Measurements from ENCODE around the gene CEP76. TPM values are rescaled to one million over a fixed set of nuclear protein-coding genes. Genes with fewer than 3 reads are reported as not detected.

CEP76 gene
- total and polyA plus RNA-seq, 2 donors (not counting 3 experiments of a cell fraction or from before 2014, with no cell fraction given) = 5.8 to 8.6 TPM

- BruUV-seq (replicated peaks) = TSS peak; percentile 24
- Histone ChIP-seq H3K9me1 (replicated peaks; ENCODE audit: control insufficient read depth, extremely low read depth, insufficient read depth, low read length) (no peaks in the 10 kb centered on the region), H3K9me3 (replicated peaks; ENCODE audit: control insufficient read depth, insufficient read depth, low read length) (no peaks in the 10 kb centered on the region), H3K4me2 (ENCODE audit: insufficient read depth, low read length) (peak overlapping the region; percentile 71), H3K4me3 (replicated peaks in 1 of 3; ENCODE audit: insufficient read depth in 1 of 3, low read depth in 1 of 3, low read length in 3 of 3) (no peak overlapping the region), H3K36me3 (ENCODE audit: control insufficient read depth in 2 of 2, extremely low read depth in 1 of 2, insufficient read depth in 2 of 2, low read length in 2 of 2) (no peaks in the 10 kb centered on the region), H3K27me3 (ENCODE audit: control insufficient read depth in 2 of 2, insufficient read depth in 2 of 2, low read length in 2 of 2) (no peaks in the 10 kb centered on the region), H2AFZ (ENCODE audit: low read depth, low read length) (no peak overlapping the region), H3K9ac (replicated peaks; ENCODE audit: extremely low read depth, insufficient read depth, low read length) (no peak overlapping the region), H3K4me1 (ENCODE audit: control insufficient read depth, extremely low read depth, insufficient read depth, low read length) (peaks cover 25% of the 10 kb centered on the region), H3K27ac (ENCODE audit: insufficient read depth, low read depth, low read length) (peak overlapping the region; percentile 75), H3K79me2 (ENCODE audit: control insufficient read depth, insufficient read depth, low read length) (peaks cover 87% of the 10 kb centered on the region), H4K20me1 (replicated peaks; ENCODE audit: control insufficient read depth, extremely low read depth, insufficient read depth, low read length) (no peaks in the 10 kb centered on the region)
- ChIA-PET POLR2A (interaction anchor here (0.6 kb wide), 1 partner anchor 249 kb away, joined by 4 read pairs; no protein-coding TSS in a partner anchor), CTCF (interaction anchor here (0.9 to 2.4 kb wide), 9 partner anchors 9 to 233 kb away, joined by 3 to 20 read pairs (median 5); partner anchors contain the start of gene PRELID3A)
- intact Hi-C loops (cut with micrococcal nuclease) = loop anchor here (5.0 kb wide), 1 partner anchor 44 kb away; no protein-coding TSS in a partner anchor
- DNase-seq (ENCODE audit: low read depth, low spot score) (no peak), FAIRE-seq (no peak)
- dilution Hi-C loops (cut with MboI; ENCODE audit: extremely low pct_ligation_motif_present, low sequenced_read_pairs) = no loop called here
- TF ChIP-seq CTCF (IDR thresholded peaks at IDR 0.05; ENCODE audit: extremely low read depth in 1 of 2, insufficient read depth in 1 of 2, low read depth in 1 of 2, low read length in 2 of 2) = no peak
- no peak for TF ChIP-seq MAX (IDR thresholded peaks at IDR 0.05; ENCODE audit: insufficient read depth, insufficient read length)
- TF ChIP-seq FOS (IDR thresholded peaks at IDR 0.05; ENCODE audit: borderline replicate concordance, insufficient read depth, low read length) = peak; percentile 2
- no peak for TF ChIP-seq EZH2 (IDR thresholded peaks at IDR 0.05; ENCODE audit: borderline replicate concordance, low read depth, low read length, severe bottlenecking)
- TF ChIP-seq MYC (IDR thresholded peaks at IDR 0.05; ENCODE audit: low read depth, low read length) = no peak
- TF ChIP-seq GATA2 (IDR thresholded peaks at IDR 0.05; ENCODE audit: insufficient read depth, insufficient read length, low read depth, low read length) = no peak
- TF ChIP-seq POLR2A (IDR thresholded peaks at IDR 0.05; ENCODE audit: low read depth, low read length) = no peak
Measured at GRCh38 chr18:12640881-12641200, 61.7 kb downstream of the CEP76 start.

All from endothelial cell of umbilical vein (primary cell).